Cardiac septum (tissue), 1 donor: ENCODE measurements around the gene CFI. TPM values are rescaled to one million over a fixed set of nuclear protein-coding genes. Genes with fewer than 3 reads are reported as not detected.
"Not testable (repeated sequence)": the region's sequence is repeated elsewhere in the genome, so short reads cannot be mapped to it uniquely, and the experiment has no call there.

Source experiments
- DNase-seq: peaks from one replicate; pipeline ENCODE4 v3.0.0-alpha.2; 2020; ENCODE audit warnings: low spot score
- intact Hi-C: fragments of 100-400 bp; cut with DNase I; formaldehyde crosslinking; loops from one replicate; pipeline ENCODE4 v1.14.0; 2022
- total RNA-seq: library from RNA; stranded (reverse); fragmentation: NEBNext Ultra II Directional; extraction: Animal tissue kit (Norgen Biotek cat#: 25700); gene quantifications from one replicate; pipeline ENCODE4 v1.2.1, GENCODE V29; 2021
- donor health status: DM: no; HTN: no; CAD: no.

Gene CFI
- total RNA-seq, 1 donor from 2014 or later, result 10.8 TPM

- intact Hi-C loops, result loop anchor here (5.0 kb wide), 1 partner anchor 72 kb away; the partner anchor contains the start of gene PLA2G12A
Measured at GRCh38 chr4:109803924-109804571, 2.2 kb upstream of the CFI start.

GRCh38 chr4:109801099-109801789 lies 555 bp downstream of the CFI start:
- intact Hi-C loops, result loop anchor here (5.0 kb wide), 1 partner anchor 69 kb away; the partner anchor contains the start of gene PLA2G12A
- no peak for DNase-seq

More at GRCh38 chr4:109803924-109804571, 2.2 kb upstream of the CFI start:
- DNase-seq, result no peak

GRCh38 chr4:109798866-109799265 lies 2.9 kb downstream of the CFI start:
- intact Hi-C loops, result no loop called here

GRCh38 chr4:109795059-109795458 lies 6.7 kb downstream of the CFI start:
- DNase-seq, result no peak
- intact Hi-C loops, result no loop called here

More at GRCh38 chr4:109798866-109799265, 2.9 kb downstream of the CFI start:
- no peak for DNase-seq

- no peak for DNase-seq
- intact Hi-C loops, result no loop called here
Measured at GRCh38 chr4:109787807-109788206, 14.0 kb downstream of the CFI start.

- intact Hi-C loops, result no loop called here
- no peak for DNase-seq
Measured at GRCh38 chr4:109786846-109787245, 15.0 kb downstream of the CFI start.

- intact Hi-C loops, DNase-seq: not testable (repeated sequence)
Measured at GRCh38 chr4:109782092-109782491, 19.7 kb downstream of the CFI start.

GRCh38 chr4:109764789-109765402 lies 36.9 kb downstream of the CFI start:
- intact Hi-C loops, result no loop called here
- DNase-seq, result no peak

- DNase-seq, result no peak
- intact Hi-C loops, result no loop called here
Measured at GRCh38 chr4:109764376-109764775, 37.4 kb downstream of the CFI start.

- DNase-seq, result no peak
- intact Hi-C loops, result no loop called here
Measured at GRCh38 chr4:109760682-109761081, 41.1 kb downstream of the CFI start.

- intact Hi-C loops, result no loop called here
- no peak for DNase-seq
Measured at GRCh38 chr4:109755656-109756055, 46.1 kb downstream of the CFI start.

GRCh38 chr4:109754093-109754857 lies 47.5 kb downstream of the CFI start:
- intact Hi-C loops, result no loop called here
- no peak for DNase-seq

GRCh38 chr4:109752525-109752924 lies 49.3 kb downstream of the CFI start:
- DNase-seq, result no peak
- intact Hi-C loops, result no loop called here

- no peak for DNase-seq
- intact Hi-C loops, result no loop called here
Measured at GRCh38 chr4:109751852-109752251, 49.9 kb downstream of the CFI start.

- intact Hi-C loops, result no loop called here
- DNase-seq, result no peak
Measured at GRCh38 chr4:109750652-109751244, 51.1 kb downstream of the CFI start.

GRCh38 chr4:109749388-109750082 lies 52.3 kb downstream of the CFI start:
- intact Hi-C loops, result no loop called here
- no peak for DNase-seq

- intact Hi-C loops, result no loop called here
- no peak for DNase-seq
Measured at GRCh38 chr4:109748114-109748513, 53.7 kb downstream of the CFI start.

- intact Hi-C loops, result no loop called here
Measured at GRCh38 chr4:109746728-109747127, 55.1 kb downstream of the CFI start.

GRCh38 chr4:109745830-109746229 lies 56.0 kb downstream of the CFI start:
- DNase-seq, result no peak
- intact Hi-C loops, result no loop called here

More at GRCh38 chr4:109746728-109747127, 55.1 kb downstream of the CFI start:
- no peak for DNase-seq
